ENCODE measurements around the gene PWWP2B. TPM values are rescaled to one million over a fixed set of nuclear protein-coding genes. Genes with fewer than 3 reads are reported as not detected.
"Not testable (repeated sequence)": the region's sequence is repeated elsewhere in the genome, so short reads cannot be mapped to it uniquely, and the experiment has no call there.

Gene PWWP2B
- total and polyA plus RNA-seq, 2 experiments from 2014 or later: 2.3 to 12.8 TPM

DNA sequence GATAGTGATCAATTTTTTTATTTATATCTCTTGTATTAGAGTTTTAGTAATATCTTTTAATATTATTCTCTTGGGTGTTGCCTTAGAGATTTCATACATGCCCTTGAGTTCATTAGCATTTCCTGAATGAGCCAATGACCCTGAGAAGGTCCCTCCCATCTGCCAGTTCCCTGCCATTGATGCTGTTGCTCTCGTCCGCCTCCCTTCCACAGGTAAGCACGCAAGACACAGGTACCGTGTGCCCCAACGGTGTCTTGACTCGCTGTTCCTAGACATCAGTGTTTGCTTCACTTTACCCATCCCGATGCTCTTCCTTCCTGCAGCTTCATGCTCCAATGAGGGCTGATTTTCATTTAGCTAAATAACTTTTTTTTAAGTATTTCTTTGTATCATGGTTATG, 19.7 kb upstream of the PWWP2B start (continued):
- no peak for TF ChIP-seq ZNF331 (CRISPR knock-in tag; IDR thresholded peaks at IDR 0.05; ENCODE audit: low read depth)
- TF ChIP-seq, protein P1, sequence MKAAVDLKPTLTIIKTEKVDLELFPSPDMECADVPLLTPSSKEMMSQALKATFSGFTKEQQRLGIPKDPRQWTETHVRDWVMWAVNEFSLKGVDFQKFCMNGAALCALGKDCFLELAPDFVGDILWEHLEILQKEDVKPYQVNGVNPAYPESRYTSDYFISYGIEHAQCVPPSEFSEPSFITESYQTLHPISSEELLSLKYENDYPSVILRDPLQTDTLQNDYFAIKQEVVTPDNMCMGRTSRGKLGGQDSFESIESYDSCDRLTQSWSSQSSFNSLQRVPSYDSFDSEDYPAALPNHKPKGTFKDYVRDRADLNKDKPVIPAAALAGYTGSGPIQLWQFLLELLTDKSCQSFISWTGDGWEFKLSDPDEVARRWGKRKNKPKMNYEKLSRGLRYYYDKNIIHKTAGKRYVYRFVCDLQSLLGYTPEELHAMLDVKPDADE (IDR thresholded peaks at IDR 0.05): no peak
- TF ChIP-seq, protein P2, sequence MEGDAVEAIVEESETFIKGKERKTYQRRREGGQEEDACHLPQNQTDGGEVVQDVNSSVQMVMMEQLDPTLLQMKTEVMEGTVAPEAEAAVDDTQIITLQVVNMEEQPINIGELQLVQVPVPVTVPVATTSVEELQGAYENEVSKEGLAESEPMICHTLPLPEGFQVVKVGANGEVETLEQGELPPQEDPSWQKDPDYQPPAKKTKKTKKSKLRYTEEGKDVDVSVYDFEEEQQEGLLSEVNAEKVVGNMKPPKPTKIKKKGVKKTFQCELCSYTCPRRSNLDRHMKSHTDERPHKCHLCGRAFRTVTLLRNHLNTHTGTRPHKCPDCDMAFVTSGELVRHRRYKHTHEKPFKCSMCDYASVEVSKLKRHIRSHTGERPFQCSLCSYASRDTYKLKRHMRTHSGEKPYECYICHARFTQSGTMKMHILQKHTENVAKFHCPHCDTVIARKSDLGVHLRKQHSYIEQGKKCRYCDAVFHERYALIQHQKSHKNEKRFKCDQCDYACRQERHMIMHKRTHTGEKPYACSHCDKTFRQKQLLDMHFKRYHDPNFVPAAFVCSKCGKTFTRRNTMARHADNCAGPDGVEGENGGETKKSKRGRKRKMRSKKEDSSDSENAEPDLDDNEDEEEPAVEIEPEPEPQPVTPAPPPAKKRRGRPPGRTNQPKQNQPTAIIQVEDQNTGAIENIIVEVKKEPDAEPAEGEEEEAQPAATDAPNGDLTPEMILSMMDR (conservative IDR thresholded peaks at IDR 0.05; ENCODE audit: low read depth in 2 of 2): no peak
- no peak for TF ChIP-seq NANOG (IDR thresholded peaks at IDR 0.05; ENCODE audit: borderline replicate concordance)
- TF ChIP-seq STAT1 (IDR thresholded peaks at IDR 0.05; ENCODE audit: unreplicated experiment): no peak

DNA sequence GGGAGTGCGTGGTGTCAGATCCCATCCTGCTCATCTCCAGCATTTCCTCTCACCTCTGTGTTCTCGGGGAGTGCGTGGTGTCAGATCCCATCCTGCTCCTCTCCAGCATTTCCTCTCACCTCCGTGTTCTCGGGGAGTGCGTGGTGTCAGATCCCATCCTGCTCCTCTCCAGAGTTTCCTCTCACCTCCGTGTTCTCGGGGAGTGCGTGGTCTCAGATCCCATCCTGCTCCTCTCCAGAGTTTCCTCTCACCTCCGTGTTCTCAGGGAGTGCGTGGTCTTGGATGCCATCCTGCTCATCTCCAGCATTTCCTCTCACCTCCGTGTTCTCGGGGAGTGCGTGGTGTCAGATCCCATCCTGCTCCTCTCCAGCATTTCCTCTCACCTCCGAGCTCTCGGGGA, 18.0 kb upstream of the PWWP2B start:
- H3K4me2 ChIP-seq; H3K27me3 ChIP-seq (ENCODE audit: insufficient read depth); H3K4me1 ChIP-seq (ENCODE audit: insufficient read depth); H3F3A ChIP-seq (replicated peaks; ENCODE audit: low read depth); H3K4me3 ChIP-seq; H3K79me2 ChIP-seq (replicated peaks; ENCODE audit: insufficient read depth); H3K9me2 ChIP-seq (ENCODE audit: insufficient read depth); H3K27me3 Mint-ChIP-seq (ENCODE audit: insufficient read depth, low read depth, poor library complexity); H3K36me3 ChIP-seq (ENCODE audit: insufficient read depth); H3K9me3 Mint-ChIP-seq; H2AFZ ChIP-seq; H3K27ac Mint-ChIP-seq; DNase-seq (ENCODE audit: low spot score); H3K36me3 Mint-ChIP-seq (ENCODE audit: low read depth); H3K27ac ChIP-seq (ENCODE audit: low read depth); H3K4me3 Mint-ChIP-seq; H4K20me1 ChIP-seq (replicated peaks; ENCODE audit: insufficient read depth); ATAC-seq: not testable (repeated sequence)
- peaks cover 12% of the 10 kb centered on the region for H3K4me1 Mint-ChIP-seq

DNA sequence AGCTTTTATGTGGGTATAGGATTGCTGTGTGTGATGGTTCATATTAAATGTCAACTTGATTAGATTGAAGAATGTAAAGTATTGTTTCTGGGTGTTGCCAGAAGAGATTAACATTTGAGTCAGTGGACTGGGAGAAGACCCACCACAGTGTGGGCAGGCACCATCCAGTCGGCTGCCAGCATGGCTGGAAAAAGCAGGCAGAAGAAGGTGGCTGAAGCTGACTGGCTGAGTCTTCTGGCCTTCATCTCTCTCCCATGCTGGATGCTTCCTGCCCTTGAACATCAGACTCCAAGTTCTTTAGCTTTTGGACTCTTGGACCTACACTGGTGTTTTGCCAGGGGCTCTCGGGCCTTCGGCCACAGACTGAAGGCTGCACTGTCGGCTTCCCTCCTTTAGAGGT, 16.0 kb upstream of the PWWP2B start:
- ATAC-seq; DNase-seq (ENCODE audit: low spot score); H3K4me3 Mint-ChIP-seq; H3K4me2 ChIP-seq; H3K4me3 ChIP-seq; H3K4me1 ChIP-seq (ENCODE audit: insufficient read depth); H3K27ac ChIP-seq (ENCODE audit: low read depth); H3K27ac Mint-ChIP-seq; H3K36me3 Mint-ChIP-seq (ENCODE audit: low read depth); H3K79me2 ChIP-seq (replicated peaks; ENCODE audit: insufficient read depth); H3K9me2 ChIP-seq (ENCODE audit: insufficient read depth); H3K9me3 Mint-ChIP-seq; H3K36me3 ChIP-seq (ENCODE audit: insufficient read depth); H2AFZ ChIP-seq; H3K27me3 Mint-ChIP-seq (ENCODE audit: insufficient read depth, low read depth, poor library complexity); H4K20me1 ChIP-seq (replicated peaks; ENCODE audit: insufficient read depth); H3K27me3 ChIP-seq (ENCODE audit: insufficient read depth); H3F3A ChIP-seq (replicated peaks; ENCODE audit: low read depth): not testable (repeated sequence)
- peaks cover 14% of the 10 kb centered on the region; the same call in 2 of the 3 replicates for H3K4me1 Mint-ChIP-seq

DNA sequence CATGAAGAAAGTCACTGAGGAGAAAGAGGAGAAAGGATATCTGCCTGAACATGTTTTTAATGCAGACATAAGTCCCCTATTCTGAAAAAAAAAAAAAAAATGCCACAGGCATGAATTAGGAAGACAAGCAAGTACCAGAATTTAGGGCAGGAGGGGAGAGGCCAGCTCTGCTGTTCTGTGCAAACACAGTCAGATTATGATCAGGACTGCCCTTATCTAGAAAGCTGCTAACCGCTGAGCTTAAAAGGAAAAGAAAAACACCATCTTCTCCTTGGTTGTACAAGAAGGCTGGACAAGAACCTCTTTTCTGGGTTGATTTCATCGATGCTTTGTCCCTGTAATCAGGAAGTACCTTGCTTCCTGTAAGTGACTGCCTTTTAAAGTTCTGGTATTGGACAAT, 15.3 kb upstream of the PWWP2B start:
- H4K20me1 ChIP-seq (replicated peaks; ENCODE audit: insufficient read depth): no peaks in the 10 kb centered on the region
- no peaks in the 10 kb centered on the region for H3F3A ChIP-seq (replicated peaks; ENCODE audit: low read depth)
- H3K36me3 ChIP-seq (ENCODE audit: insufficient read depth): no peaks in the 10 kb centered on the region
- no peaks in the 10 kb centered on the region for H3K4me1 ChIP-seq (ENCODE audit: insufficient read depth)
- H3K27me3 Mint-ChIP-seq (ENCODE audit: insufficient read depth, low read depth, poor library complexity): peaks cover 1% of the 10 kb centered on the region
- ATAC-seq (no peak), DNase-seq (ENCODE audit: low spot score) (no peak)
- no peak overlapping the region for H2AFZ ChIP-seq
- H3K9me2 ChIP-seq (ENCODE audit: insufficient read depth): no peaks in the 10 kb centered on the region
- no peak overlapping the region for H3K4me3 ChIP-seq
- H3K4me1 Mint-ChIP-seq: peaks cover 14% of the 10 kb centered on the region; the same call in 2 of the 3 replicates
- H3K27ac Mint-ChIP-seq: no peak overlapping the region
- H3K9me3 Mint-ChIP-seq: no peaks in the 10 kb centered on the region
- no peaks in the 10 kb centered on the region for H3K79me2 ChIP-seq (replicated peaks; ENCODE audit: insufficient read depth)
- H3K4me2 ChIP-seq: no peak overlapping the region
- H3K27me3 ChIP-seq (ENCODE audit: insufficient read depth): no peaks in the 10 kb centered on the region
- peaks cover 3% of the 10 kb centered on the region; the same call in 2 of the 3 replicates for H3K36me3 Mint-ChIP-seq (ENCODE audit: low read depth)
- H3K27ac ChIP-seq (ENCODE audit: low read depth): no peak overlapping the region
- H3K4me3 Mint-ChIP-seq: no peak overlapping the region
- TF ChIP-seq ZNF331 (CRISPR knock-in tag; IDR thresholded peaks at IDR 0.05; ENCODE audit: low read depth) (no peak), JUNB (IDR thresholded peaks at IDR 0.05; ENCODE audit: unreplicated experiment) (no peak), POLR2AphosphoS5 (IDR thresholded peaks at IDR 0.05; ENCODE audit: low read depth) (no peak)
